ENCODE measurements around the gene ADAD2. TPM values are rescaled to one million over a fixed set of nuclear protein-coding genes. Genes with fewer than 3 reads are reported as not detected.

Gene ADAD2
- total and polyA plus RNA-seq, 2 of the 4 experiments (the other 2 are of a cell fraction): not detected

DNA sequence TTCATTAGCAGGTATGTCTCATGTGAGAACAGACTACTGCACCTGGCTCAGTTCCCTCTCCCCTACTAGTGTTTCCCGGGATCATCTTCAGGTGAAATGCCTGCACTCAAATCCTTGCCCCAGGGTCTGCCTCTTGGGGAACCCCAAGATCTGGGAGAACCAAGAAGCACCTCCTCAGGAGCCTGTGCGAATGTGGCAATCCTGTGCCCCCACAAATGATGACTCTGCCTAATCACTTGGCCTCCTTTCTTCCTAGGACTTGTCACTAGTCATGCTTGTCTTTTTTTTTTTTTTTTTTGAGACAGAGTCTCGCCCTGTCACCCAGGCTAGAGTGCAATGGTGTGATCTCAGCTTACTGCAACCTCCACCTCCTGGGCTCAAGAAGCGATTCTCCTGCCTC, 21.7 kb downstream of the ADAD2 start:
- in situ Hi-C loops (cut with MboI; ENCODE audit: low sequenced_read_pairs): no loop called here
- Histone ChIP-seq H3K14ac (replicated peaks; ENCODE audit: low read depth, low read length) (no peak overlapping the region), H3K4me2 (ENCODE audit: low read depth, low read length) (no peak overlapping the region), H4K5ac (ENCODE audit: low read depth, low read length) (no peak overlapping the region), H3K4me3 (ENCODE audit: insufficient read depth, low read depth, low read length) (no peak overlapping the region), H2AK9ac (replicated peaks; ENCODE audit: low read depth, low read length, poor library complexity) (no peak overlapping the region), H2AK5ac (ENCODE audit: low read depth, low read length) (no peak overlapping the region), H3K27me3 (ENCODE audit: control insufficient read depth, insufficient read depth, low read length) (peaks cover 37% of the 10 kb centered on the region), H3K36me3 (ENCODE audit: control insufficient read depth, insufficient read depth, low read length) (no peaks in the 10 kb centered on the region), H3K56ac (ENCODE audit: extremely low read depth, insufficient read depth, low read length) (no peak overlapping the region), H3K4me1 (ENCODE audit: control insufficient read depth, insufficient read depth, low read length) (no peaks in the 10 kb centered on the region), H3K27ac (ENCODE audit: insufficient read depth, low read length) (no peak overlapping the region), H3K18ac (ENCODE audit: low read depth, low read length) (no peak overlapping the region), H2BK120ac (ENCODE audit: low read depth, low read length) (no peak overlapping the region), H3K23ac (ENCODE audit: low read depth, low read length) (no peak overlapping the region), H4K20me1 (ENCODE audit: insufficient read depth, low read length) (no peaks in the 10 kb centered on the region), H3K9me1 (ENCODE audit: insufficient read depth, low read length) (0 out of 2 replicates have a peak, but pooled peaks cover 2% of the 10 kb centered on the region), H3K79me1 (ENCODE audit: low read depth in 1 of 2, low read length in 2 of 2) (no peaks in the 10 kb centered on the region), H3K9ac (ENCODE audit: low read depth, low read length) (no peak overlapping the region), H2AFZ (replicated peaks; ENCODE audit: low read length, poor library complexity) (no peak overlapping the region), H2BK20ac (ENCODE audit: low read depth, low read length) (no peak overlapping the region), H2BK5ac (ENCODE audit: low read depth, low read length, poor library complexity, severe bottlenecking) (no peak overlapping the region), H3K4ac (ENCODE audit: low read depth, low read length) (no peak overlapping the region), H3K9me3 (ENCODE audit: control insufficient read depth, insufficient read depth, low read length) (peaks cover 2% of the 10 kb centered on the region; the same call in 1 of the 2 replicates), H4K8ac (ENCODE audit: low read depth in 2 of 2, low read length in 2 of 2) (no peak overlapping the region), H2BK15ac (ENCODE audit: low read depth, low read length) (no peak overlapping the region), H4K91ac (ENCODE audit: insufficient read depth, low read depth, low read length) (no peak overlapping the region)
- intact Hi-C loops (cut with micrococcal nuclease): no loop called here
- dilution Hi-C loops (cut with HindIII; ENCODE audit: low sequenced_read_pairs, unreplicated experiment): no loop called here
- ChIA-PET CTCF (no interaction called here), POLR2A (ENCODE audit: unreplicated experiment) (no interaction called here)
- DNase-seq (no peak), ATAC-seq (ENCODE audit: low read depth) (no peak)
- TF ChIP-seq ELK1 (IDR thresholded peaks at IDR 0.05; ENCODE audit: borderline replicate concordance, low read depth, low read length) (no peak), FOS (IDR thresholded peaks at IDR 0.05; ENCODE audit: low read depth, low read length) (no peak), NFE2L2 (IDR thresholded peaks at IDR 0.05; ENCODE audit: low read depth, low read length) (no peak), BHLHE40 (IDR thresholded peaks at IDR 0.05; ENCODE audit: low read depth, low read length) (no peak), MAFK (IDR thresholded peaks at IDR 0.05; ENCODE audit: low read depth, low read length) (no peak), CEBPB (IDR thresholded peaks at IDR 0.05; ENCODE audit: low read depth, low read length) (no peak), SMC3 (IDR thresholded peaks at IDR 0.05; ENCODE audit: low read depth, low read length) (no peak), MAZ (IDR thresholded peaks at IDR 0.05; ENCODE audit: borderline replicate concordance, low read depth, low read length) (no peak), RCOR1 (IDR thresholded peaks at IDR 0.05; ENCODE audit: insufficient replicate concordance, low read length) (no peak), RAD21 (IDR thresholded peaks at IDR 0.05; ENCODE audit: low read length) (no peak), CTCF (conservative IDR thresholded peaks at IDR 0.05; ENCODE audit: low read depth, low read length) (no peak), MXI1 (IDR thresholded peaks at IDR 0.05; ENCODE audit: borderline replicate concordance, low read depth, low read length) (no peak), RFX5 (IDR thresholded peaks at IDR 0.05; ENCODE audit: low read depth, low read length) (no peak), POLR2A (IDR thresholded peaks at IDR 0.05; ENCODE audit: low read depth, low read length) (no peak)
- TF ChIP-seq, protein P1, sequence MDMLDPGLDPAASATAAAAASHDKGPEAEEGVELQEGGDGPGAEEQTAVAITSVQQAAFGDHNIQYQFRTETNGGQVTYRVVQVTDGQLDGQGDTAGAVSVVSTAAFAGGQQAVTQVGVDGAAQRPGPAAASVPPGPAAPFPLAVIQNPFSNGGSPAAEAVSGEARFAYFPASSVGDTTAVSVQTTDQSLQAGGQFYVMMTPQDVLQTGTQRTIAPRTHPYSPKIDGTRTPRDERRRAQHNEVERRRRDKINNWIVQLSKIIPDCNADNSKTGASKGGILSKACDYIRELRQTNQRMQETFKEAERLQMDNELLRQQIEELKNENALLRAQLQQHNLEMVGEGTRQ (IDR thresholded peaks at IDR 0.05; ENCODE audit: low read depth, low read length): no peak
- no TSS peak for BruUV-seq (replicated peaks)
- 71% methylated on average over 1 of the region's 4 CpGs; no CpG with 5 or more reads in 1 of the 2 experiments for WGBS, 2 experiments (ENCODE audit: extremely low coverage in 2 of 2, insufficient read length in 1 of 2)

All from IMR-90 (cell line).